DOHH2 (cell line): ENCODE measurements around the gene SLC2A4RG.

Experiments used
- H3F3A ChIP-seq: fragments of 200-600 bp; sonication (generic), shearing (Covaris generic); 2 replicates; pipeline ENCODE4 v1.6.0; 2016; ENCODE audit warnings: antibody characterized with exemption, mild to moderate bottlenecking; ENCODE audit not compliant: control insufficient read depth, insufficient read depth
- H3K27ac ChIP-seq: fragments of 200-600 bp; sonication (generic); 2 replicates; pipeline ENCODE4 v1.5.1; 2014; ENCODE audit warnings: low read depth, mild to moderate bottlenecking, low read length, moderate library complexity
- H3K27me3 ChIP-seq: fragments of 200-600 bp; sonication (generic); 2 replicates; pipeline ENCODE4 v1.6.1; 2014; ENCODE audit warnings: mild to moderate bottlenecking, low read length, mixed read lengths; ENCODE audit not compliant: control insufficient read depth
- H3K36me3 ChIP-seq: fragments of 200-600 bp; sonication (generic); 2 replicates; pipeline ENCODE4 v1.6.1; 2014; ENCODE audit warnings: mild to moderate bottlenecking, low read length, moderate library complexity, mixed read lengths; ENCODE audit not compliant: control insufficient read depth
- H3K4me1 ChIP-seq: fragments of 200-600 bp; sonication (generic); 2 replicates; pipeline ENCODE4 v1.6.1; 2014; ENCODE audit warnings: mild to moderate bottlenecking, low read length, mixed read lengths; ENCODE audit not compliant: control insufficient read depth
- H3K4me2 ChIP-seq: fragments of 200-600 bp; sonication (generic); 2 replicates; pipeline ENCODE4 v1.6.0; 2014; ENCODE audit warnings: mild to moderate bottlenecking, low read length, moderate library complexity
- H3K4me3 ChIP-seq: fragments of 200-600 bp; sonication (generic); 2 replicates; pipeline ENCODE4 v1.5.1; 2014; ENCODE audit warnings: mild to moderate bottlenecking, low read length, mixed read lengths
- H3K79me2 ChIP-seq: fragments of 200-600 bp; sonication (generic); 2 replicates; pipeline ENCODE4 v1.6.1; 2014; ENCODE audit warnings: mild to moderate bottlenecking, low read length, mixed read lengths; ENCODE audit not compliant: control insufficient read depth
- H3K9me2 ChIP-seq: fragments of 200-600 bp; sonication (generic); replicated peaks from 2 replicates; pipeline ENCODE4 v1.6.1; 2014; ENCODE audit warnings: mild to moderate bottlenecking, low read length, mixed read lengths; ENCODE audit not compliant: control insufficient read depth
- H3K9me3 ChIP-seq: fragments of 200-600 bp; sonication (generic); 2 replicates; pipeline ENCODE4 v1.6.1; 2014; ENCODE audit warnings: antibody characterized with exemption, low read length, mixed read lengths; ENCODE audit not compliant: control insufficient read depth, insufficient read depth
- H4K20me1 ChIP-seq: fragments of 200-600 bp; sonication (generic); 2 replicates; pipeline ENCODE4 v1.6.0; 2014; ENCODE audit warnings: low read depth, mild to moderate bottlenecking, antibody characterized with exemption, low read length, moderate library complexity; ENCODE audit not compliant: control insufficient read depth, insufficient read depth
- CTCF ChIP-seq: fragments of 200-600 bp; sonication (generic); IDR thresholded peaks from one replicate; pipeline ENCODE4 v1.5.1; 2014; ENCODE audit warnings: antibody characterized with exemption, mild to moderate bottlenecking, low read depth, low read length; ENCODE audit not compliant: poor library complexity, severe bottlenecking
- EZH2phosphoT487 ChIP-seq: fragments of 200-600 bp; sonication (generic); IDR thresholded peaks from 2 replicates; pipeline ENCODE4 v1.6.1; 2017; ENCODE audit warnings: borderline replicate concordance, mild to moderate bottlenecking, antibody characterized with exemption, low read length, moderate library complexity, mixed read lengths

SLC2A4RG gene

DNA sequence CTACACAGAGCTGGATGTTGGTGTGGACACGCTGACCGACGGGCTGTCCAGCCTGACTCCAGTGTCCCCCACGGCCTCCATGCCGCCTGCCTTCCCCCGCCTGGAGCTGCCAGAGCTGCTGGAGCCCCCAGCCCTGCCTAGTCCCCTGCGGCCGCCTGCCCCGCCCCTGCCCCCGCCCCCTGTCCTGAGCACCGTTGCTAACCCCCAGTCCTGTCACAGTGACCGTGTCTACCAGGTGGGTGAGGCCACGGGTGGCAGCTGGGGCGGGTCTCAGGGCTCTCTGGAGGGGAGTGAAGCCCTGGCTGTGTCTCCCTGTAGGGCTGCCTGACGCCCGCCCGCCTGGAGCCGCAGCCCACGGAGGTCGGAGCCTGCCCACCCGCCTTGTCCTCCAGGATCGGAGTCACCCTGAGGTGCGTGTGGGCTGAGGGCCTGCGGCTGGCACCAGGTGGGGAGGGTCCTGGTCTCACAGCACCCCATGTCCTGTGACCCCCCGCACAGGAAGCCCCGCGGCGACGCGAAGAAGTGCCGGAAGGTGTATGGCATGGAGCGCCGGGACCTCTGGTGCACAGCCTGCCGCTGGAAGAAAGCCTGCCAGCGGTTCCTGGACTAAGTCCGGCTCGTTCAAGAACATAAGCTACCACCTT lies 2.9 kb downstream of the SLC2A4RG start:
- TF ChIP-seq CTCF: no peak
- TF ChIP-seq EZH2phosphoT487: no peak
- Histone ChIP-seq H3K4me2 (no peak overlapping the region), H3F3A (0 out of 2 replicates have a peak, but pooled peaks cover 4% of the 10 kb centered on the region), H3K79me2 (no peaks in the 10 kb centered on the region), H3K4me1 (peaks cover 27% of the 10 kb centered on the region), H3K9me2 (no peaks in the 10 kb centered on the region), H3K4me3 (no peak overlapping the region), H3K27ac (no peak overlapping the region), H4K20me1 (no peaks in the 10 kb centered on the region), H3K27me3 (no peaks in the 10 kb centered on the region), H3K36me3 (no peaks in the 10 kb centered on the region), H3K9me3 (no peaks in the 10 kb centered on the region)

DNA sequence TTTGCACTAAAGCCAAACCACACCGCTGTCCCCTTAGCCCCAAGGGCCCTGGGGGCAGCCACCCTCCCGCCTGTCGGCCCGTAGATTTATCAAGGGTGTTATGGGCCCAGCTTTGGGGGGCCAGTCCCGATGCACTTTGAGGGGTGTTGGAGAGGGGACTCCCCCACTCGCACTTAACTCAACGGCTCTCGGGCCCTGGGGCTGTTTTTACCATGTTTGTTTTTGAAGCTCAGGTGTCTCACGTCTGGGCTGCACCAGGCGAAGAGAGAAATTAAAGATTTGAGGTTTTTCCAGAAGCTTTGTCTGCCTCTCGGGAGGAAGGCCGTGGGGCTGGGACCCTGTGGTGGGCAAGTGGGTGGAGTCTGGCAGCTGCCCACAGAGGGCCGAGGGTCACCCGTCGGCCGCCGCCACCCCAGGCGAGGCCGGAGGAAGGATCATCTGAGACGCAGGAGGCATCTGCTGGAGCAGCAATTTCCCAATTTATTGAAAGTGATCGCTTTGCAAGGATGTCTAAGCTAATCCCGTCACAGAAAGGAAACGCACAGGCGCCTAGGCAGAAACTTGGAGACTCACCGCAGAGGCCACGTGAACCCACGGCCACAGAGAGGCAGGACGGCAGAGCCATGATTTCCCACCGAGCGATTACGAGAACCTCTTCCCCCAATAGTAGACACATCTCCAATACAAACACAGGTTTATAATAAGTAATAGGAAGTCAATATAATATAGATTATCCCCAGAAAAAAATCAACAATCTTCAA lies 3.8 kb downstream of the SLC2A4RG start:
- no peaks in the 10 kb centered on the region for H3K79me2 ChIP-seq
- H3K27me3 ChIP-seq: no peaks in the 10 kb centered on the region
- no peak for TF ChIP-seq CTCF
- TF ChIP-seq EZH2phosphoT487: no peak
- no peak overlapping the region for H3K4me2 ChIP-seq
- H3F3A ChIP-seq: 0 out of 2 replicates have a peak, but pooled peaks cover 4% of the 10 kb centered on the region
- no peaks in the 10 kb centered on the region for H4K20me1 ChIP-seq
- H3K27ac ChIP-seq: no peak overlapping the region
- peaks cover 24% of the 10 kb centered on the region for H3K4me1 ChIP-seq
- no peaks in the 10 kb centered on the region for H3K9me3 ChIP-seq
- no peaks in the 10 kb centered on the region for H3K9me2 ChIP-seq
- no peaks in the 10 kb centered on the region for H3K36me3 ChIP-seq
- no peak overlapping the region for H3K4me3 ChIP-seq

- H3K79me2 ChIP-seq: no peaks in the 10 kb centered on the region
- no peak overlapping the region for H3K4me2 ChIP-seq
- no peaks in the 10 kb centered on the region for H3K9me2 ChIP-seq
- no peaks in the 10 kb centered on the region for H3K9me3 ChIP-seq
- no peaks in the 10 kb centered on the region for H3K27me3 ChIP-seq
- H3F3A ChIP-seq: 0 out of 2 replicates have a peak, but pooled peaks cover 4% of the 10 kb centered on the region
- no peaks in the 10 kb centered on the region for H3K36me3 ChIP-seq
- TF ChIP-seq EZH2phosphoT487 (no peak), CTCF (no peak)
- no peak overlapping the region for H3K4me3 ChIP-seq
- H3K4me1 ChIP-seq: peaks cover 16% of the 10 kb centered on the region
- no peak overlapping the region for H3K27ac ChIP-seq
- H4K20me1 ChIP-seq: no peaks in the 10 kb centered on the region
Measured at GRCh38 chr20:63744158-63744557, 4.6 kb downstream of the SLC2A4RG start.
